NCI-H146 treated with DMSO at 0.1 percent for 48 hours (cell line): Measurements from ENCODE around the gene ABHD12.
"Not testable (repeated sequence)": the region's sequence is repeated elsewhere in the genome, so short reads cannot be mapped to it uniquely, and the experiment has no call there.

Experiments
- DNase-seq: peaks from one replicate; lab custom pipeline; 2025; ENCODE audit not compliant: unreplicated experiment; lab: John Stamatoyannopoulos, UW

ABHD12 gene

DNA sequence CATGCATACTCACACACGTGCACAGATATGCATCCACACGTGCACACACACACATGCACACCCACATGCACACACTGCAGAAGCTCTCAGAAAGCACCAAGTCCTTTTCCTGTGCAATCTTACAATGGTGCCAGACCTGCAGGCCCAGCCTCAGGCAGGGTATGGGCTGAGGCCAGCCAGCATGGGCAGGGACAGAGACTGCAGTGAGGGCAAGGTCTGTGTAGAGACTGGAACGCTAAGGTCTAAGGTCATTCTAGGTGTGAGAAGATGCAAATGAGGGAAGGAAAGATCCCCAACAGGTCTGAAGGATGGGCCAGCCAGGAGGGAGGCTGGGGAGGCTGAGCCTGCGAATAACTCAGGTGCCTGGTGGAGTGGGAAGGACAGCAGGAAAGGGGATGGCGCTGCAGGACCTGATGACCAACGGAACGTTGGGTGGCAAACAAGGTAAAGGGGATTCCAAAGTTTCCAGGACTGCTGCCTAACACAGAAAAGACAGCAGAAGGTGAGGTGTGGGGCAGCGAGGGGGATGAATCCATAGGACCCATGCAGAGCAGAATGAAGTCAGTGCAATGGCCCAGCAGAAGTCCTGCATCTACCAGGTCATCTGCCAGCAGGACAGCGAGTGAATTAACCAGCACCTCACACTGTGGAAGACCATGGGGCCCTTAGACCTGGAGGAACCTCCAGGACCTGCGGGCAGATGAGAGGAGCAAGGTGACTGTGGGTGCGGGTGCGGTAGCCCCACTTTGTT is 67.0 kb downstream of the ABHD12 start:
- DNase-seq: no peak

GRCh38 chr20:25321991-25322390 is 68.6 kb downstream of the ABHD12 start:
- no peak for DNase-seq

- no peak for DNase-seq
Measured at GRCh38 chr20:25321262-25321831, 69.3 kb downstream of the ABHD12 start.

DNA sequence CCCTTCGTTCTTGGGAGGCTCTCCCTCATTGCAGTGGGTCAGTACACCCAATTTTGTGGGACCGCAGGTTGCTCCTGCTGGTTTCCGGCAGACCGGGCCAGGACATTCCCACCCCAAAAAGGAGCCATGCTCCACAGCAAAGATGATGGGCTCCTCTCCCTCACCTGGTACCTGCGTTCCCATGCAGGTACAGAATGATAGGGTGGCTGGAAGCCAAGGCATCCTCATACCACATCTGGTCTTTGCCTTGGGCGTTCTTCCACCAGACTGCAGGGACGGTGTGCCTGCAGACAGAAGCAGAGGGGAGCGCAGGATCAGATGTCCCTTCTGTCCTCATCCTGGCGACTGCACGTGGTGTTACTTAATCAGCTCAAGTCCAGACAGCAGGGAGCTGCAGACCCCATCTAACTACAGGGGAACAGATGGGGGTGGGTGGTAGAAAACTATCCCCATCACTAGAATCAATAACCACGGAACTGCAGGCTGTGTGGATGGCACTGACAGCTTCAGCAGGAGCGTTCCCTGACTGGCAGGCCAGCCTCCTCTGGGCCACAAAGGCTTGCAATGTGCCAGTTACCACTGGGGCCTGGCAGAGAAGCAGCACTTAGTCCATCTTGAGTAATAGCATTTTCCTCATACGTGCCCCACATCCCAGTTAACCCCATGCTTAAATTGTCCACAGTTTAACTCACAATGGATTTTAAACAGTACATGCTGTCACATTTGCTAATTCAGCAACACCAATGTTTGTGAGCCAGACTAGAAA is 70.4 kb downstream of the ABHD12 start:
- no peak for DNase-seq

GRCh38 chr20:25319241-25320034 is 71.2 kb downstream of the ABHD12 start:
- peak; percentile 64 for DNase-seq

DNA sequence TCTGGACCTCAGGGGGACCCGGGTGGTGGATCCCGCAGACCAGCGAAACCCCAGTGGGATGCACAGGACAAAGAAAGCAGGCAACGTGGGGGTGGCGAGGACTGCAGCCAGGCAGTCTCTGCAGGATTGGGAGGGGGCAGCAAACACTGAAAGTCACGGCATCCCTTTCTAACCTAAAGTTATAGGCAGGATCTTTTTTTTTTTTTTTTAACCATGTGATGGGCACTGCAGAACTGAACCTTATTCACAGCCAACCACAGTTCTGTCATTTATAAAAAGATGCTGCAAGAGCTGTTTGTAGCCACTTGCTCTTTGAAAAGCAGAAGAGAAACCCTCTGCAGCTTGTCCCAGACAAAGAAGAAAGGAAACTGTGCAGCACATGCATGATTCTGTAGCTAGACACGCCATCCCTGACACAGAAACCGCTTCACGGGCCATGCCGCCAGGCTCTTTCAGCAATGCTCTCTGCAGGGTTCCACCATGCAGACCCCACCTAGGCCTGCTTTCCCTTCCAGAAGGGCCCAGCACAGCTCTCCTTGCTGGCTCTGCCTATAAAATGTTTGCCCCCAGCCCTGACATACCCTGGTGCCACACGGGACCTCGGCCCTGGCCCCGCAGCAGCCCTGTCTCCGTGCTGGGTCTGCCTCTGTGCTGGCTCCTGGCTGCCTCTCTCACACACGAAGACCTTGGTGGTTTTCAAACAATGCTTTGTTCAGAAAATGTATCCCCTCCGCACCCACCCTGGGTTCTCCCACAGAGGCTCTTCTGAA is 72.0 kb downstream of the ABHD12 start:
- DNase-seq: no peak

- DNase-seq: no peak
Measured at GRCh38 chr20:25317351-25318075, 73.1 kb downstream of the ABHD12 start.

DNA sequence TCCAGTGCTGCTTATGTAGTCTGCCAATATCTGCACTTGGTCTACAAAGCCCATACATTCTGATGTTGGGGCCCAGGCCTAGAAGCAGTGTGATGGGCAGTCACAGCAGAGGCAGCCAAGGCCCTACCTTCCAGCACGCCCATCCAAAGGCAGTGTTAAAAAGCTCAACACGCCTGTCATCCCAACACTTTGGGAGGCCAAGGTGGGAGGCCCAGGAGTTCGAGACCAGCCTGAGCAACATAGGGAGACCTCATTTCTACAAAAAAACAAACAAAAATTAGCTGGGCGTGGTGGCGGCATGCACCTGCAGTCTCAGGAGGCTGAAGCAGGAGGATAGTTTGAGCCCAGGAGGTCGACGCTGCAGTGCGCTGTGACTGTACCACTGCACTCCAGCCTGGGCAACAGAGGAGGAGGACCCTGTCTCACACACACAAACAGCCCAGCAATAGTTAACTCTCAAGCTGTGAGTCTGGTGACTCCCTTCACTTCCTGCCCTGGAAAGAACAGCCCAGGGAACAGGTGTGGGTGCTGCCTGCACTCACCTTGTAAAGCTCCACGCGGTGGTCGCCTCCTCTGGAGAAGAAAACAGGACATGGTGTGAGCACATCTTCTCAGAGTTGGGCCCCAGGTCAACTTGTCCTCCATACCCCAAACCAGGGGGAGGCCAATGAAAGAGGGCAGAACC is 74.0 kb downstream of the ABHD12 start:
- DNase-seq: no peak

- no peak for DNase-seq
Measured at GRCh38 chr20:25315418-25316210, 75.0 kb downstream of the ABHD12 start.

DNA sequence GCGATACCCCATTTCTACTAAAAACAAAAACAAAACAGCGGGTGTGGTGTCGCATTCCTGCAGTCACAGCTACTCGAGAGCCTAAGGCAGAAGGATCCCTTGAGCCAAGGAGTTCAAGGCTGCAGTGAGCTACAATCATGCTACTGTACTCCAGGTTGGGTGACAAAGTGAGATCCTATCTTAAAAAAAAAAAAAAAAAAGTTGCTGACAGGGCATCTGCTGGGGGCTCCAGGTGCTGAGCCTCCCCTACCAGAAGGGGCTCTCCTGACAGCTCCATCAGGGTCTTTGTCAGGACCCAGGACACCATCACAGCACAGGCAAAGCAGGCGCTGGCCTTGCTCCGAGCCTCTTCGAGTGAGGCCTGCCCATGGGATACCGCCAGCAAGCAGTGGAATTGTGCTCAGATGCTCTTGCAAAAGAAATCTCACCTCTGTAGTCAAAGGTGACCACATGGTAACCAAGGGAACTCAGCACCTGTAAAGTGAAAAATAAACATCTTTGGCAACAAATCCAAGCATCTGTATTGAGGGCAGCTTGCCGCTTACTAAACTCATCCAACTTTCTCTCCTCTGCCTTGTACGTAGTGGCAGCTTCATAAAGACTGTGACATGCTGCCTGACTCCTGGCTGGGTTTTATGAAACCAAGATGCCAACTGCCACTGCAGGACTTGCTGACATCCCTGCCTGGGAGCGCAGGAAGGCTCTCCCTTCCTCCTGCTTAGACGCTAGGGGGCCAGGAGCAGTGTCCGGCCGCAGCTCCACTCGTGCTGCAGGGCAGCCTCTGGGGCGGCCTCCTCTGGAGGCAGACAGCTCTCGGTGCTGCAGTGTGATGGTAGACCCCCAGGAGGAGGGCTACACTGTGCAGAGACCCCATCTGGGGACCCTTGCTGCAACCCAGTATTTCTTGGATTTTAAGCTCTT is 75.9 kb downstream of the ABHD12 start:
- DNase-seq: no peak

DNA sequence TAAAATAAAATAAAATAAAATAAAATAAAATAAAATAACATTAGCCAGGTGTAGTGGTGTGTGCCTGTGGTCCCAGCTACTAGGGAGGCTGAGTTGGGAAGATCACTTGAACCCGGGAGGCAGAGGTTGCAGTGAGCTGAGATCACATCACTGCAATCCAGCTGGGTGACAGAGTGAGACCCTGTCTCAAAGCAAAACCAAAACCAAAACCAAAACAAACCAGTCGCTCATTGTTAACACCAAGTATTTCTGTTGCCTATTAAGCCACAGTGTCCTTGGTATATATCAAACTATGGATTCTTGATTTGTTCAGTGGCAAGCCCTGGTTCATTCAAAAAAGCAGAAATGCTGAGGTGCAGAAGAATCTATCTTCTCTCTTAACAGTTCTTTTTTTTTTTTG is 77.0 kb downstream of the ABHD12 start:
- DNase-seq: no peak

DNA sequence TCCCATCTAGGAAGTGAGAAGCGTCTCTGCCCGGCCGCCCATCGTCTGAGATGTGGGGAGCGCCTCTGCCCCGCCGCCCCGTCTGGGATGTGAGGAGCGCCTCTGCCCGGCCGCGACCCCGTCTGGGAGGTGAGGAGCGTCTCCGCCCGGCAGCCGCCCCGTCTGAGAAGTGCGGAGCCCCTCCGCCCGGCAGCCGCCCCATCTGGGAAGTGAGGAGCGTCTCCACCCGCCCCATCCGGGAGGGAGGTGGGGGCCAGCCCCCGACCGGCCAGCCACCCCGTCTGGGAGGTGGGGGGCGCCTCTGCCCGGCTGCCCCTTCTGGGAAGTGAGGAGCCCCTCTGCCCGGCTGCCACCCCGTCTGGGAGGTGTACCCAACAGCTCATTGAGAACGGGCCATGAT is 77.9 kb downstream of the ABHD12 start:
- DNase-seq: not testable (repeated sequence)

GRCh38 chr20:25310921-25311728 is 79.5 kb downstream of the ABHD12 start:
- no peak for DNase-seq

DNA sequence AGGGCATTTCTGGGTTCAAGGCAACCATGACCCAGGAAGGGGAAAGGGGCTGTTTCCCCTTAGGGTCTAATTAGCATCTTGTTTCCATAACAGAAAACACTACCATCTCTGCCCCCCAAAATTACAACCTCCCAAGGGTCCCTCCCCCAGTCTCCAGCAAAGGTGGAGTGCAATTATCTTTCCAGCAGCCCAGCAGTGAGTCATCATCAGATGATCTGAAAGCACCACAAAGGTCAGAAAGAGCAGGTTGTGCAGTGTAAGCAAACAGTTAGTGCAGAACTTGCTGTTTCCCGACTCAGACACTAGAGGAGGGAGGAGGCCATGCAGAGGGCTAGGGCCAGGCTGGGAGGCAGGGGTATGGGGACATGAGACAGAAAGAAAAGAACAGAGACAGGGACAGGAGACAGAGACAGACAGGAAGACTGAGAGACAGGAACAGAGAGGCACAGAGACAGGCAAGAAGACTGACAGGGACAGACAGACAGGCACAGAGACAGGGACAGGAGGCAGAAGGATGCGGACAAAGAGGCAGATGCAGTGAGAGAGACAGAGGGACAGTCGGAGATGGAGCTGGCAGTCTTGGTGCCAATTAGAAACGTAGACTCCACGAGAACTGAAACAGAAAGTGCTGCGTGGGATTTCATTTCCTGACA is 80.2 kb downstream of the ABHD12 start:
- peak; percentile 52 for DNase-seq

GRCh38 chr20:25309395-25310267 is 81.0 kb downstream of the ABHD12 start:
- no peak for DNase-seq
